DOHH2 (cell line): Measurements from ENCODE around the gene HRCT1.

ENCODE experiments used
- CTCF ChIP-seq: fragments of 200-600 bp; sonication (generic); IDR thresholded peaks from one replicate; pipeline ENCODE4 v1.5.1; 2014; ENCODE audit warnings: antibody characterized with exemption, mild to moderate bottlenecking, low read depth, low read length; ENCODE audit not compliant: poor library complexity, severe bottlenecking
- EZH2phosphoT487 ChIP-seq: fragments of 200-600 bp; sonication (generic); IDR thresholded peaks from 2 replicates; pipeline ENCODE4 v1.6.1; 2017; ENCODE audit warnings: borderline replicate concordance, mild to moderate bottlenecking, antibody characterized with exemption, low read length, moderate library complexity, mixed read lengths

- TF ChIP-seq CTCF (no peak), EZH2phosphoT487 (no peak)
Observed at GRCh38 chr9:35872505-35872904, 33.5 kb upstream of the HRCT1 start.
